ENCODE results near the gene ALDH3B2.

The ALDH3B2 gene

DNA sequence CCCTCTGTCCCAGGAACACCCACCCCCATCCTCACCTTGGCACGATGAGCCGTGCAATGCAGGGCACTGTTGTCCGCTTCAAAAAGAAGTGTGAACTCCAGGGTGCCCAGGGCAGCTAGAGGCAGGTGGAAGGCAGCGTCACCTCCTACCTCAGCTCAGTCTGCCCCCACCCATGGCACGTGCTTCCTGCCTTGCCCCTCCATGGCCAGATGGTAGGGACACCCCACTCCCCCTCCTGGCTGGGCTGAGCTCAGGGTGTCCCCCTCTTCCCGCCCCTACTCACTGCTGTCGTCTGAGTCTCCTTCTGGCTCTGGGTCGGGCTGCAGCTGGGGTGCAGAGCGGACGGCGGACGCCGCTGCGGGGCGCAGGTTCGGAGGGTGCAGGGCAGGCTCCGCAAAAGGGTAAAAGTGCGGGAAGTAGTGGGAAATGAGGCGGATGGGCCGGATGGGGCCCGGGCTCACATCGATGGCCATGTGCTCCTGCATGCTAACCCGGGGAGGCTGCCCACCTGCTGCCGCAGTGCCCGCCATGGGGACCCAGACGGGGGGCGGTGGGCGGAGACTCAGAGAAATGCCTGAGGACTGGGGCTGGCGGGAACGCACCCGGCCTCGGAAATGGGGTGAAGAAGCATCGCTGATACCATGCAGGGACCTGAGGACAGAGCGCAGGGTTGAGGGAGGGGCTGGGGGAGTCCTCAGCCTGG, 58.5 kb downstream of the ALDH3B2 start:
- H3K4me3 ChIP-seq (ENCODE audit: low read depth, low read length) = no peak overlapping the region

DNA sequence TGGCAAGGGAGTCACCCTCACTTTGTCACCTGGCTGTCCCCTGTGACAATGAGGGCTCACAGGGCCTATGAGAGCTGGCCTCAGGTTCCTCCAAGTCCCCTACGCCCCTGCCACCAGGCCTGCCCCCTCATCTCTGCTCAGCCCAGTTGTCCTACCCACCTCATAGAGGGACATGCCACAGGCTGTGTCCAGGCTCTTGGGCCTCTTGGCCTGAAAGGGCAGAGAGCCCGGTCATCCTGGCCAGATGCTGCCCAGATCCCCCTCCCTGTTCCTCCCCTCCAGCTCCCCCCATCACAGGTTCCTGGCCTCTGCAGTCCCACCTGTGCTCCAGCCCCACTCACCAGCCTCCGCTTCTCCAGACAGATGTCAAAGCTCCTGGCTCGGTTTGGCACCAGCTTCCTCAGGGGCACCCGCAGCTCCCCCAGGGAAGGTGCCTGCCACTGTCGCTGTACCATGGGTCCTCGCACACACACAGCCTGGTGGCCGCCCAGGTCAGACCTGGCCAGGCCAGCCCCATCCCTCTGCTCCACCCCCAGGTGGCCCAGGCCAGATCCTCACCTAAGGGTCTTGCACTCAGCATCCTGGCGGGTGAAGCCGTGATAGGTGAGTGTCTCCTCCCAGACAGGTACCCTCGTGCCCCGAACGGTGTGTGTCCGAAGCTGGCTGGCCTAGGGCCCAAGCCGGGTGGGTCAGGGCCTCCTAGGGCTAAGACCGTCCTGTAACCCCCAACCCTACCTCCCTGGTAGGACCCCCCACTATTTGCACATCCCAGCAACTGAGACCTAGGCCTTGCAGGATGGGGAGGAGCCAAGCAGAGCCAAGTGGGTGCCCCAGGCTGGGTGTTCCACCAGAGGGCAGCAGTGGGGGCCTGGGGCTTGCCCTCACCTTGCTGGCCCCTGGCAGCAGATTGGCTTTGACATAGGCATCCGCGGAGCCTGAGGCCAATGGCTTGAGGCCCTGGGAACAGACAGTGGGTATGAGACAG, 59.4 kb downstream of the ALDH3B2 start:
- H3K4me3 ChIP-seq (ENCODE audit: low read depth, low read length) = no peak overlapping the region

DNA sequence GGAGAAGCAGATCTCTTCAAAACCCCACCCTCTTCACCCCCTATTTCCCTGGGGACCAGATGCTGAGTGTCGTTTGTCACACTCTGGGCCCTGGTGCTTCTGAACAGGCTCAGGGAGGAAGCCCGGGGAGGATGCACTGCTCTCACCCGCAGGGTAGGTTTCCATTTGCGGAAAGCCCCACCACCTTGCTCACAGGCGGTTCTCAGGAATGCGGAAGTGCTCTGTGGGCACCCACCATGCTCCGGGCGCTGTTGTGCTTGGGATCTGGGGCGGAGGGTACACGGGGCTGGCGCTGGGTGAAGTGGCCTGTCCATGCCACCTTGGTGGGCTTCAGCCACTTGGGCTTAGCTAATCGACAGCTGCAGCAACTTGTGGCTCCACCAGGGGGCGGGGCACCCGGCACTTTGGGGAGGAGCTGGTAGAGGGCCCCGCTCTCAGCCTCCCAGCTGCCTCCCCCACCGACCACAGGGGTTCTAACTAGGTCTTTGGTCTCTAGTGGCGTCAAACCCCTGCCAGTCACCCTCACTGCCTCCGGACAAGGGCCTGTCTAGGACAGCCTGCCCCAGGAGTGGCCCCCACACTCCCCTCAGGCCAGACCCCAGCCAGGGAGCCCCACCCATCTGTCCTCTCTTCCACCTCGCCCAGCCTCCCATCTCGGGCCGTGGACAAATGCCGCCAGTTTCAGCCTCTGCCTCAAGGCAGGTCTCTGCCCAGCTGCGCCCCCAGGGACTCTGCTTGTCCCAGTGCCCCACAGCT, 60.3 kb downstream of the ALDH3B2 start:
- no peak overlapping the region for H3K4me3 ChIP-seq (ENCODE audit: low read depth, low read length)

DNA sequence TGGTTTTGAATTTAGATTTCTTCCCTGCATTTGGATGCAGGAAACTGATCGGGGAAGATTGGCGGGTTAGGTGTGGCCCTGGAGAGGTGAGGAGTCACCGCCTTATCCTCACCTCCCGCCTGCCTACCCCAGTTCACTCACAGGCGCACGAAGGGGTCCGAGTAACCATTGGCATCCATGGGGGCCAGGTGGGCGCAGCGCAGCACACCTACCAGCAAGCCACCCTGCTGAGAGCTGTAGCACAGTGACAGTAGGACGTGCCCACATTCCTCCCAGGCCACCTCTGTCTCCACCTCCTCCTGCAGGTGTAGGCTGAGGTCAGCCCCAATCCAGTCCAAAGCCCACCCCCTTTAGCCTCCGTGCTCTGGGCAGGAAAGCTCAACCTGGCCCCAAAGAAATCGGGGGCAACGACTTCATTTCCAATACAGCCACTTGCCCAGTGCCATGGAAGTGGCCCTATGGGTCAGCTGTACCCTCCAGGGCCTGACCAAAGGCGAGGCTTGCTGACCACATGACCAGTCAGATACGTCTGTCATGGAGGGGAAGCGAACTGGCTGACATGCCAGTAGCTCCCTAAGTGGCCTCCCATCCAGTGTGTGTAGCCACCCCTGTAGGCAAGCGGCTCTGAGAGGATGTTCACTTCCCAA, 61.0 kb downstream of the ALDH3B2 start:
- H3K4me3 ChIP-seq (ENCODE audit: low read depth, low read length) = no peak overlapping the region

DNA sequence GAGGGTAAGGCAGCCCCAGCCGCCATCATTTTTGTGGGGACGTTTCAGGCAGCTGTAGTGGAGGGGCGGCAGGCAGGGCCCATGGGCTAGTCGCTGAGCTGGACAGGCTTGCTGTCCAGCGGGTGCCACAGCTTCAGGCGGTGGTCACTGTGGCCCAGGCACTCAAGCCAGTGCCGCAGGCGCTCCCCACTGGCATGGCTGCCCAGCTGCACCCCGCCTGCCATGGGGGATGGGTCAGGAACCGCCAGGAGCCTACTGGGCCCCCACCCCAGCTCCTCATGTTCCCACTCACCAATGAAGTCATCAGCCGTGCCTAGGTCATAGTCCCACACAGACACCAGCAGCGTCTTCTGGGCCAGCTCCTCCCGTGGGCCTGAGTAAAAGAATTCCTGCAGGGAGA, 61.7 kb downstream of the ALDH3B2 start:
- H3K4me3 ChIP-seq (ENCODE audit: low read depth, low read length) = no peak overlapping the region

All from iPS-11a (cell line).